ENCODE results near the gene ZNF865.
A peak's percentile ranks its signal among the peaks of the same experiment; 100 is the strongest.

ZNF865 gene

GRCh38 chr19:55576746-55577145 is 28.7 kb upstream of the ZNF865 start:
- no peak for DNase-seq (ENCODE audit: low read depth, low spot score)
- in situ Hi-C loops (cut with HindIII; ENCODE audit: low sequenced_read_pairs) = no loop called here
- no peak overlapping the region for H3K4me3 ChIP-seq (ENCODE audit: low read depth, low read length)

DNA sequence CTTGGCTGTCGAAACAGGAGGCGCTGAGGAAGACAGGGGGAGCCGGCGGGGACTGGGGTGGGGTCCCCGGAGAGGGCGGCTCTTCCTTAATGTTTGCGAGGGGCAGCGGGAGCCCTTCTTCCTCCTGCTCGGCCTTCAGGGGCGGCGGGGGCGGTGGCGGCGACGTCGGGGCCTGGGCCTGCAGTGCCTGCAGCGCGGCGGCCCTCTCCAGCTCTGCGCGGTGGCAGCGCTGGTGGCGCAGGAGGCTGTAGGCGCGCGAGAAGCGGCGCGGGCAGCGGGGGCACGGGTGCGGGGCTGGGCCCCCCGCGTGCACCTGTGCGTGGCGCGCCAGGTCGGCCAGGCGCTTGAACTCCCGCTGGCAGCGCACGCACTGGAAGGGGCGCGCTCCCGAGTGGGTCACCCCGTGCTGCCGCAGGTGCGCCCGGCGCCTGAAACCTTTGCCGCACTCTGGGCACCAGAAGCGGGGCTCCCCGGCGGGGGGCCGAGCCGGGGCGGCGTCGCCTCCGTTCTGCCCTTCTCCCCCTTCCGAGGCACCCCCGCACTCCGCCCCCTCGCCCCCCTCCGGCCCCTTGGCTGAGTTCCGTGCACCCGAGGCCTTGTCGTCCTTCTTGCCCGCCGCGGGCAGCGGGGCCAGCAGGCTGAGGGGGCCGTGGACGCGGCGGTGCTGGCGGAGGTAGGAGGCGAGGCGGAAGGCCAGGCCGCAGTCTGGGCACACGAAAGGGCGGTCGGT is 27.3 kb upstream of the ZNF865 start:
- H3K4me3 ChIP-seq (ENCODE audit: low read depth, low read length) = no peak overlapping the region
- no peak for DNase-seq (ENCODE audit: low read depth, low spot score)
- TF ChIP-seq, protein P1, sequence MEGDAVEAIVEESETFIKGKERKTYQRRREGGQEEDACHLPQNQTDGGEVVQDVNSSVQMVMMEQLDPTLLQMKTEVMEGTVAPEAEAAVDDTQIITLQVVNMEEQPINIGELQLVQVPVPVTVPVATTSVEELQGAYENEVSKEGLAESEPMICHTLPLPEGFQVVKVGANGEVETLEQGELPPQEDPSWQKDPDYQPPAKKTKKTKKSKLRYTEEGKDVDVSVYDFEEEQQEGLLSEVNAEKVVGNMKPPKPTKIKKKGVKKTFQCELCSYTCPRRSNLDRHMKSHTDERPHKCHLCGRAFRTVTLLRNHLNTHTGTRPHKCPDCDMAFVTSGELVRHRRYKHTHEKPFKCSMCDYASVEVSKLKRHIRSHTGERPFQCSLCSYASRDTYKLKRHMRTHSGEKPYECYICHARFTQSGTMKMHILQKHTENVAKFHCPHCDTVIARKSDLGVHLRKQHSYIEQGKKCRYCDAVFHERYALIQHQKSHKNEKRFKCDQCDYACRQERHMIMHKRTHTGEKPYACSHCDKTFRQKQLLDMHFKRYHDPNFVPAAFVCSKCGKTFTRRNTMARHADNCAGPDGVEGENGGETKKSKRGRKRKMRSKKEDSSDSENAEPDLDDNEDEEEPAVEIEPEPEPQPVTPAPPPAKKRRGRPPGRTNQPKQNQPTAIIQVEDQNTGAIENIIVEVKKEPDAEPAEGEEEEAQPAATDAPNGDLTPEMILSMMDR (IDR thresholded peaks at IDR 0.05; ENCODE audit: low read depth, low read length) = no peak
- in situ Hi-C loops (cut with HindIII; ENCODE audit: low sequenced_read_pairs) = no loop called here

More at GRCh38 chr19:55576746-55577145, 28.7 kb upstream of the ZNF865 start:
- TF ChIP-seq, protein P1 (IDR thresholded peaks at IDR 0.05; ENCODE audit: low read depth, low read length) = no peak

- in situ Hi-C loops (cut with HindIII; ENCODE audit: low sequenced_read_pairs) = no loop called here
- no peak for DNase-seq (ENCODE audit: low read depth, low spot score)
- TF ChIP-seq, protein P1 (IDR thresholded peaks at IDR 0.05; ENCODE audit: low read depth, low read length) = no peak
- H3K4me3 ChIP-seq (ENCODE audit: low read depth, low read length) = peak overlapping the region; percentile 96
Observed at GRCh38 chr19:55578761-55579747, 26.4 kb upstream of the ZNF865 start.

DNA sequence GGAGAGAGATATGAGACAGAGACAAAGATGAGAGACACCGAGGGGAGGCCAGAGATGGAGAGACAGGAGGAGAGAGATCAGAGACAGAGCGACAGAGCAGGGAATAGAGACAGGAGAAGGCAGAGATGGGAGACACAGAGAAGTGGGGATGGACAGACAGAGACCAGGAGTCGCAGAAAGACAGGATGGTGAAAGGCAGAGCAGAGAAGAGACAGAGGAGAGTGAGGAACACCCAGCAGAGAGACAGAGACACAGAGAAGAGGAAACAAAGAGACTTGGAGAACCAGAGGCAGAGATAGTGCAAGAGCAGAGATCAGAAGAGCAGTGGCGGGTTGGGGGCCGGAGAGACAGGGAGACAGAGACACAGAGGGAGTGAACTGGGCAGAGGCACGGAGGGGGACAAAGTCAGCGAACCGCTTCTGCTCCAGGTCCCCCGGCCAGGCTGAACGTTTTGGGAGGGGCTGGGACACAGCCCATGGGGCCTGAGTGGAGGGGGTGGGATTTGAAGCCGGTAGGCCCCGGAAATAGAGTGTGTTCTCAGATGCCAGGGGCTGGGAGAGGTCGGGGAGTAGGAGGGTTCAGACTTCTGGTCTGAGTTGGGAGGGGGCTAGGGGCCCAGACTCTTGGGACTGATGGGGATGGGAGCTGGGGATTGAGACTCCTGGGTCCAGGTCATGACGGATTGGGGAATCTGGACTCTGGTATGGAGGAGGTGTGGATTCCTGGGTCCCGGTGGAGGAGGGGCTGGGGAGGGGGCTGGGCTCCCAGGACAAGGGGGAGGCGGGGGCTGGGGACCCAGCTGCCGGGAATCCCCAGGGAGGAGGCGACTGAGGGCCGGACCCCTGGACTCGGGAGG is 25.5 kb upstream of the ZNF865 start:
- H3K4me3 ChIP-seq (ENCODE audit: low read depth, low read length) = peak overlapping the region; percentile 96
- TF ChIP-seq, protein P1 (IDR thresholded peaks at IDR 0.05; ENCODE audit: low read depth, low read length) = no peak
- DNase-seq (ENCODE audit: low read depth, low spot score) = peak; percentile 47
- in situ Hi-C loops (cut with HindIII; ENCODE audit: low sequenced_read_pairs) = no loop called here

DNA sequence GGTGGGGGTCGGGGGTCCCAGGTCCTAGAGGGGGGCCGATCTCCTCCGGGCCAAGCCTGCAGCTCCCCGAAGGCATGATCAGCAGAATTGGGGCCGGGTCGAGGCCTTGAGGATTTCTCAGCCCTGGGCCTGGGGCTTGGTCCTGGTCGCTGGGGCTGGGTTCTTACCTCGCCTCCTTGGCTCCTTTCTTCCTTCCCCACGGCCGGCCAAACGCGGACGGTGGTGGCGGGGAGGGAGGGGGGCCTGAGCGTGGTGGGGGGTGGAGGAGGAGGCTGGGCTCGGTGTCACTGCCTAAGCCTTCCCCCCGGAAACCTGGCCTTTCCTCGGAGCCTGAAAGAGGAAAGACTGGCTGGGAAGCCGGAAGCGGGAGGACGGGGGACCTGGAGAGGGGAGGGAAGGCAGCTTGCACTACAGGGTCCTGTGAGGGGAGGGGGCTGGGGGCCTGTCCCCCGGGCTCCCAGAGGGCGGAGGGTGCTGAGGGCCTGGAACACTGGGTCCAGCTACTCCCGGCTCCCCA is 24.8 kb upstream of the ZNF865 start, which contains the start of gene ZNF579:
Gene ZNF579, minus strand, starts transcription at position 221 of the 517 bp plus-strand sequence. CDS start 1,209 bp downstream, outside the sequence.
- in situ Hi-C loops (cut with HindIII; ENCODE audit: low sequenced_read_pairs) = no loop called here
- peak; percentile 90 for DNase-seq (ENCODE audit: low read depth, low spot score)
- TF ChIP-seq, protein P1 (IDR thresholded peaks at IDR 0.05; ENCODE audit: low read depth, low read length) = no peak
- peak within 1 kb of the TSS; percentile 96 for H3K4me3 ChIP-seq (ENCODE audit: low read depth, low read length)
